NCI-H510A treated with DMSO at 0.1 percent for 48 hours (cell line): ENCODE data around the gene NKG7.

Experiments
- DNase-seq: peaks from one replicate; lab custom pipeline; 2025; lab: John Stamatoyannopoulos, UW

The NKG7 gene

DNA sequence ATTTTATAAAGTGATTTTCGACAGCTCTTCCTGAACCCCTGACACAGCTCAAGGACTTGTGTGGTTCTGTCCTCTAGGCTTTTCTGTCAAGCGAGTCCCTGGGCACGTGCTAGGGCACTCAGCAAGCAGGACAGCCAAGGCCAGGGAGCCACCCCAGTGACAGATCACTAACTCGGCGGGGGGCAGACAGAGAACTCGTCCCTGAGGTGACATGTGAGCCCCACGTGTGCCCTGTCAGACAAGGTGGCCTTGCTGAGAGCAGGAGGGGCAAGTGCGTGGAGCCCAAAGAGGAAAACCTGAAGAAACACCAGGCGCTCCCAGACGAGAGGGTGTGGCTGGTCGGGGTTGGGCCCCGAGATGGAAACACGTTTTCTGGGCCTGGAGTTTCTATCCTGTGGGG is 11.2 kb downstream of the NKG7 start:
- DNase-seq = no peak

DNA sequence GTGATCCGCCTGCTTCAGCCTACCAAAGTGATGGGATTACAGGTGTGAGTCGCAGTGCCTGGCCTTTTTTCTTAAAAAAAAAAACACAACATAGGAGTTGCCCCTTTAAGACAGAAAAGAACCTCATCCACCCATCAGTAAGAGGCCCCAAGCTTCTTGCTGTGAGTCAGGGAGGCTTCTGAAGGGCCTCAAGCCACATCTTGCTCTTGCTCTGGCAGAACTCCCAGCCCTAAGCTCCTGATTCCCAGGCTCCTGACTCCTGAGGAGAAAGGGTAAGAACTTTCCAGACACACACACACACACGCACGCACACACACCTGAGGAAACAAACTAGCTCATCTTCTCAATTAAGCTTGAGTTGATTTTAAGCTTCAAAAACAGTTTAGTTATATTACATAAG is 13.2 kb downstream of the NKG7 start:
- DNase-seq = no peak

DNA sequence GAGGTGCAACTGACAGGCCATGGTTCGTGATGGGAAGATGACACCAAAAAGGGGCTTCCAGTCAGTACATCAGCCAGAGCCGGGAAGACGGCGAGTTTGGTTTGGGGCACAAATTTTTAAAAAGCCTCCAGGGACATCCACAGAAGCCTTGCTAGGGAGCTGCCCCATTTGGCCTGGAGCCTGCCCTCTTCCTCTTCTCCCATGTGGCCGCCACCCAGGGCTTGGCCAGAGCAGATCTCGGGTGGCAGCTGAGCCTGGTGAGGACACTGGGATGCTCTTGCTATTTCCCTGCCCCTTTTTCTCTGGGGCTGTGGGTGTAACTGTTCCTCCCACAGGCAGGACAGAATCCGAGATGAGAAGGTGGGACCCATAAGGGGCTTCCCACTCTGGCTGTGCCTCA is 14.5 kb downstream of the NKG7 start:
- DNase-seq = no peak

DNA sequence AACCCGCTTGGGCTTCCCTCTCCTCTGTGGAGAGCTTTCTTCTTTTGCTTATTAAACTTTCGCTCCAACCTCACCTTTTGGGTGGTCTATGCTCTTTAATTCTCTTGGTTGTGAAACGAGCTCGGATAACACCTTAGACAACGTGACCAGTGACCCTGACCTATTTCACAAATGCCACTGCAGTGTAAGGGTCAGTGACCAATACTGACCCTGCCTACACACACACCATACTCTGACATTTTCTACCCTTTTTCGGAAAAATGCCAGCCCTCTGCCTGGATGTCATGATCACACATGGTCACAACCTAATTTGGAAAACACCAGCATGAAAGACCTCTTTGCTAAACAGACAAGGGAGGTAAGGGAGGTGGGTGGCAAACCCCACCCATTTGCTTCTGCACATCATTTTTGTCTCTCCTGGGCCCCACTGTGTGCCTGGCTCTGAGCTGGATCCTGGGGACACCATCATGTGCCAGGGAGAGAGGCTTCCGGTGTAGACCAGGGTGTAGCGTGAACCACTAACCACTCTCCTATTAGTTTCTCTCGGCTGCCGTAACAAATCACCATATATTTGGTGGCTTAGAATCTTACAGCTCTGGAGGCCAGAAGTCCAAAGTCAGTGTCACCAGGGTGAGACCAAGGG is 16.2 kb downstream of the NKG7 start:
- no peak for DNase-seq

DNA sequence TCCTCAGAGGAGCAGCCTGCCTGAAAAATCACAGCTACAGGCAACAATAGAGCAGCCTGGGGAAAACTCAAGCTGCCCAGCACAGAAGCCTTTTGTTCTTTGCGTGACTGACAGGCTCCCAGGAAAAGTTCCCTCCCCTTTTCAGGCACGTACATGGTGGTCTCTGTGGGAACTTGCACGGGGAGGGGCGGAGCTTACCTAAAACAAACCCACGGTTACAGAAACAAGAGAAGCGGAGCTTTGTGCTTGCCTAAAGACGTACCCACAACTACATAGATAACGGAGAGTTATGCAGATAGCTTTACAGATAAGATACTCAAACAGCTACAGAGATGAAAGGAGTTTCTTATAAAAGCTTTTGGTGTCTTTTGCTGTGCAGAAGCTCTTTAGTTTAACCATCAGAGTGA is 17.7 kb downstream of the NKG7 start:
- DNase-seq = no peak

DNA sequence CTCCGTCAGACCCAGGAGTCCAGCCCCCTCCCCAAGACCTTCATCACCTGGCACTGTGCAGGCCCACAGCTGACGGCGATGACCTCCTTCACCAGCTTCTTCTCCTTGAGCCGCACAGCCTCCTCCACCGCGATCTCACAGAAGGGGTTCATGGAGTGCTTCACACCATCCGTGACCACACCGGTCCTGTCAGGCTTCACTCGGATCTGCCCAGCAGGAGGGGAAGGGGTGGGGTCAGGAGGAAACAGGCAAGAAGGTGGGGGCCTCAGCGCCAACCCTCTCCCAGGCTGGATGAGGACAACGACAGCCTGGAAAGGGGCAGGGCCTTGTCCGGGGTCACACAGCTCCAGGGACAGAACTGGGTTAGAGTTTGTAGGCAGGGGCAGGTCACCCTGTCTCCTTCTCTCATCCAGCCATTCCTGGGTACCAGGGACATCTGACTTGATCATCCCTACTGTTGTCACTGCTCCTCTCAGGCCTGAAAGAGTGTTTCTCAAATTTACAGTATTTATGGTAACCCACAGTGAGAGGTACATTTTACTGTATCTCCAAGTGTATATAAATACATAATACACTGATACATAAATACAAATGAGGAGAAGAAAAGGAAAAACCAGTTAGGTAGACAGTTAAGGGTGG is 18.2 kb downstream of the NKG7 start:
- no peak for DNase-seq

DNA sequence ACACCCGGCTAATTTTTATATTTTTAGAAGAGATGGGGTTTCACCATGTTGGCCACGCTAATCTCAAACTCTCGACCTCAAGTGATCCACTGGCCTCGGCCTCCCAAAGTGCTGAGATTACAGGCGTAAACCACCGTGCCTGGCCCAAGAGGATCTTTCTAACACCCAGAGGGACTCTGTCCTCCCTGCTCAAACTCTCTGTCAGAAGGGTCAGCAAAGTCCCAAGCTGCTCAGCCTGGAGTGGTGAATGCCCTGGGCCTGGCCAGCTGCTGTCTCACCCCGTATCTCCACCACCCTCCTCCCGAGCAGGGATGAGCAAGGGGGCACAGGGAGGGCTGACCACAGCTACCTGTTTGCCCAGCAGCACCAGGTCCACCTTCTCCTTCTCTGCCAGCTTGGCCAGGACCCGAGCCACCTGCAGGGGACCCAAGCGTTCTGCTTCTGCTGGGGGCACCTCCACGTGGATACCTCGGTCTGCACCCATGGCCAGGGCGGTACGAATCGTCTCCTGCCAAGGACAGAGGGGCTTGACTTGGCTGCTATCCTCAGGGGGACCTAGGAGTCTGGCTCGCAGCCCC is 19.6 kb downstream of the NKG7 start:
- DNase-seq = no peak

DNA sequence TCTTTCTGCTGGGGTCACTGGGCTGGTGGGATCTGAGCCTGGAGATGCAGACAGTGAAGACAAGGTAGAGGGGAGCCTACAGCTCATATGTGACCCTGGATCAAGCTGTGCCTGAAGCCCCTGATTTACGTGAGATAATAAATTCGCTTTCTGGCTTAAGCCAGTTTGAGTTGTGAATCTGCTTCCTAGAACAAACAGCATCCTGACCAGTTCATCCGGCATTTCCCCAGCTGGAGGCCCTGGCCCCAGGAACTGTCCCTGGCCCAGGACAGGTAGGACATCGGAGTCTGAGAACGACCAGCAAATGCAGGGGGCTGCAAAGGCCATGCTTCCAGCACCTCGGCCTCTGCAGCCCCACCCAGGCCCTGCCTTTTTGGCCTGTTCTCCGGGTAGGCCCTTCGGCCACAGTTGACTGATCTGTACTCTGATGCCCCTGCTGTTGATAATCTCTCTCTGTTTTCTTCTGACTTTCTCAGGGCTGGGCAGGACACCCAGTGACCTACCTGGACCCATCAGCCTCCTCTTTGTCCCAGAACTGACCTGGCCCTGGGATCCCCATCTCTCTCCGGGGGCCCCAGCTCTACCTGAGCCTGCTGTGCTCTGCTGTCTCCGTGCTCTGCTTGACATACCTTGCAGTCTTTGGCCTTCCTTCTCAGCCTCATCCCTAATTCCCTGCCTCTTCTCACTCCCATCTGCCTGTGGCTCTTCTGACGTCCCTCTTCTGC is 21.0 kb downstream of the NKG7 start:
- DNase-seq = no peak

DNA sequence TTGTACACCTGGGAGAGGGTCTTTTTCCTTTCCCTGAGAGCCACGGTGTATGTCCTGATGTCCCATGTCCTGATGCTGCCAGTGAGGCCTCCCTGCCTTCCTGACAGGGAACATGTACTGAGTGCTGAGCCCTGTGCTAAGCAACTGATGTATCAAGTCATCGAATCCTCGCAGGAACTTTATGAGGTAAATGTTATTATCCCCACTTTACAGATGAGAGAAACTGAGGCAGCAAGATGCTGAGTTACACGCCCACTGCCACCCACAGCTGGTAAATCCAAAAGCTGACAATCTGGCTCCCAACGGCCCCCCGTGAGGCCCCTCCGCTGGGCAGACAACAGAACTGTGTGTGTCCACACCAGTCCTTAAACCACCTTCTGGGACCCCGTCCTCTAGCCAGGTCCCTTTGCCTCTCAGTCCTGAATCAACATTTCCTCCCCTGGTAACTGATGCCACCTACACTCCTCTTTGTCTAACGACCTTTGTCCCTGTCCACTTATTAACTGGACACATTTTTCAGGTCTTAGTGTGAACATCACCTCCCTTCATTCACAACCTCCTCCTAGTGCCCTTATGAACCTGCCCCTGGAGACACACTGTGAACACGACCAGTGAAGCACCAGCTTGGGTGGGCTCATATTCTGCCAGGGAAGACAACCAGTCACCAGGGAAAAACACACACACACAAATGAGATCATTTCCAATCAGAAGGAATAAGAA is 25.1 kb downstream of the NKG7 start:
- DNase-seq = no peak

DNA sequence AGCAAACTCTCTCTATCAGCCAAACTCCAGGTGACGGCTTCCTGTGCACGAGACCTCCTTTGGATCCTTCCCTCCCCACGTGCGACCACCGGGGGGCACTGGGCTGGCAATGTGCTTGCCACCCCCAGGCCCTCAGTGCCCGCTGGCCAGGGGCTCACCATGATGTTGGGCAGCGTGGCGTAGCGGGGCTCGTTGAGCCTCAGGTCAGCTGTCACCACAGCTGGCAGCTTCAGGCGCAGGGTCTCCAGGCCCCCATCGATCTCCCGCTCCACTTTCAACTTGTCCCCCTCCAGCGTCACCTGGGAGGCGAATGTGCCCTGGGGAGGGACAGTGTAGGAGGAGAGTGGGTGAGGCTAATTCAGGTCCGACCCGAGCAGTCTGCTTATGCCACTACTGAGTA is 25.7 kb downstream of the NKG7 start:
- DNase-seq = no peak

DNA sequence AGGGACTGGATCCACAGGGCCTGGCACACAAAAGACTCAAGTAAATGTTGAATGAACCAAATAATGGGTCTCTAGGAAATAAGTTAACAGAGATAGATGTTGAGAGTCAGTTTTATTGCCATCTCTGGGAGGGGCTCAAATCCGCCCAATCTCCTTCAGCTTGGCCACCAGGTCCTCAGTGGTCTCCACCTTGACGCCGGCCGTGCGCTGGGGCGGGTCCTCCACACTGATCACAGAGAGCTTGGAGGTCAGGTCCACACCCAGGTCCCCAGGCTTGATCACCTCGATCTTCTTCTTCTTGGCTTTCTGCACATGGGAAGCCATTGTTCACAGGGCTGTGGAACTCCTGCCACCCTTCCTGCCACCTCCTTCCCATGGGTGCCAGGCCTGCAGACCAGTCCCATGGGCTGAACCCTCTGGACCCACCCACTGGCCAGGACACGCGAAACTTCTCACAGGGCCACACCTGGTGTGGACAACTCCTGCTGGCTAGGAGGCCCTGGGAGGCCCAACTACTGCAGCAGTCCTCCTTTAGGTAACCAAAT is 27.3 kb downstream of the NKG7 start:
- no peak for DNase-seq

DNA sequence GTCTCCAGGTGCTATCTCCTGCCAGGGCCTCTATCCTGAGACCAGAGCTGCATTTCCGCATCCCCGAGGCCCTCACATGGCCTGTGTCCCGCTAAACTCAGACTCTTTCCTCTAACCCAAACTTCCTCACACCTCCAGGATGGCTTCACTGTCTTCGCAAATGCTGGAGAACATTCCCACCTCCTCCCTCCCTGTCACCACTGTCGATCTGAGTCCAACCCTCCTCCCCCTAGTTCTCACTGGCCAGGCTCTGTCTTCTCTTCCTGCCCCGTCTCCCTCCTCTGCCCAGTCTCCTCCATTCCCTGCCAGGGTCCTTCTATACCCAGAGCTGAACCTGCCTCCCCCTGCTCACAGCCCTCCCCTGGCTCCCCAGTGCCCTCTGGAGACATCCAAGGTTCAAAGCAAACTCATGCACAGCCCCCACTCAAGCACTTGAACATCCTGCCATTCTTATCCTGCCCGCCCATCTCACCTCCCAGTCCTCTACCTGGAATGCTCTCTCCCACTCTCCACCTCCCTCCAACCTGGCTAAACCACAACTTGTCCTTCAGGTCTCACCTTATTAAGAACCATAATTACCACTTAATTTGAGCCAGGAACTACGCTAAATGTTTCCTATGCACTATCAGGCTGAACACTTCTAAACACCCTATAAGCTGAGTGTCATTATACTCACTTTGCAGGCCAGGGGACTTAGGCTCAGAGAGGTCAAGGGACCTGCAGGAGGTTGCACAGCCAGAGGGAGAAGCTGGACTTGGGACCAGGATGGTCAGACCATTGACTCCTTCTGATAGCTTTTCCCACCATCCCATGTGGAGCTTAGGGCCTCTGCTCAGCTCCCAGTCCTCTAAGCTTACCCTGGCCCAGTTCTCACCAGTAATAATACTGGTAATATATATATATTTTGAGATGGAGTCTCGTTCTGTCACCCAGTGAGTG is 29.6 kb downstream of the NKG7 start:
- DNase-seq = no peak

DNA sequence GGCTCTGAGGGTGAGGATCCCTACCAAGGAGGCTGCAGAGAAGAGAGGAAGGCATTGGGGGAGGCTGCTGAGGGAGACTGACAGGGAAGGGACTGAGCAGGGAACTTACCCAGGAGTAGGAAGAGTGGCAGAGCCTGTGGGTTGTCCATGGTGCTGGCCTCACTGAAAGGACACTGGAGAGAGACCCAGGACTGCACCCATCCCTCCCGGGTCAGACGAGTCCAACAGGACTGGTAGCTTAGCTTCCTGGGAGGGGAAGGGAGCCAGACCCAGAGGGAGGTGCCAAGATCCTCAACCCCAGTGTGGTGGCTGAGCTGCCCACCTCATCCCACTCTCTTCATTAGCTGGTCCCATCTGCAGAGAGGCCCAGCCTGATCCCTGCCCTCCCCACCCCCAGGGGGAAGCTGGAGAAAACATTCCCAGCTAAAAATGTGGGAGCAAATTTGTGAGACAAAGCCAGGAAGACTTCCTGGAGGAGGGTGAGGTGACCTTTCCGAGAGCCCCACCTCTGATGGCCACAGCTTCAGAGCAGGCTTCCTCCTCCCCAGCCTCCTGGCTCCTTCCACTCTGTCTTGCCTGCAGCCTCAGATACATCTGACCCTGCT is 30.4 kb downstream of the NKG7 start, which contains the start of gene VSIG10L:
Gene VSIG10L (minus strand): TSS at position 164 of the 605 bp plus-strand sequence. CDS start 15 bp downstream, at position 149.
- DNase-seq = no peak

DNA sequence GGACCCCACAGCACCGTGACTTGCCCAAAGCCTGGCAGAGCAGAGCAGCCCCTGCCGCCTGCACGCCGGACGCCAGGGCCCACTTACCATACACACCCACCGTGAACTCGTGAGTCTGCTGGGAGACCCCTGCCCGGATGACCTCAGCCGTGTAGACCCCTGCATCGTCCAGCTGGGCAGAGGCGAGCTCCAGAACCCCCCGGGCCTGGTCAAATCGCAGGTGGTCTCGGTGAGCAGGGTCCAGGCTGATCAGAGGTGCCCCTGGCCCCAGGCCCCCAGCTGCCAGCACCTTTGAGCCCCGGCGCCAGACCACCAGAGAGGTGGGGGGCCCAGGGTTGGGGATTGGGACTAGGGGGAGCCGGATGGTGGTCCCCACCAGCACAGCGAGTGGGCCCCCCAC is 31.4 kb downstream of the NKG7 start:
- DNase-seq = no peak

DNA sequence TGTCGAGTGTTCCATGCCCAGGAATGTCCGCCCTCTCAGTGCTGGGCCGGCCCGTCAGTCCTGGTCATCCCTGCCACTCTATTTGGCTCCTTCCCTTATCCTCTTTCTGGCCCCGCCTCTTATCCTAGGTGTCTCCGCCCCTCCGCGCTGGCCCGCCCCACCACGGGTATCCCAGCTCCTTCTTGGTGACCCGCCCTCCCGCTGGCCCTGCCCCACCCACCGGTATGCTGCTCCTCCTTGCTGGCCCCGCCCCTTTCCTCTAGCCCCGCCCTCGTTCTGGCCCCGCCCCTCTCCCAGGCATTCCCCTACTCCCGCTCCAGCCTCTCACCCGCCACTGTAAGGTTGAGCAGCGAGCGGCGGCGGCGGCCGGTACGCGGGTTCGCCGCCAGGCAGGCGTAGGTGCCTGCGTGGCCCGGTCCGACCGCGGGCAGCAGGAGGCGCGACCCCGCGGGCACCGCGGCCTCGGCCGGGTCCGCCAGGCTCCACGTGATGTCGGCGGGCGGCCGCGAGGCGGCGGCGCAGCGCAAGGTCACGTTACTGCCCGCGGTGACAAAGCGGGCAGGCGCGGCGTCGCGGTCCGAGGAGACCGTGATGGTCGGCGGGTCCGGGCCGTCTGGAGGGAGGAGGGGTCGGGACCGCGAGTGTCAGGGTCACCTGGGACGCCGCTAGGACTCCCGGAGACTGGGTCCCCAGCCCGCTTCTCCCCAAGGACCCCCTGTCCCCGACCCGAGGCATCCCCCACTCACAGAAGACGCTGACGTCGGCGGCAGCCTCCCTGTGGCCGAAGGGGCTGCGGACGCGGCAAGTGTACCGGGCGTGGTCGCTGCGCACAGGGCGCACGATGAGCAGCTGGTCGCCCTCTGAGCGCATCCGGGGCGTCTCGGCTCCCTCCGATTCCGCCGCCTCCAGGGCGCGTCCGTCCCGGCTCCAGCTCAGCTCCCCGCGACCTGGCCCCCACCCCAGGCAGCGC is 32.5 kb downstream of the NKG7 start:
- DNase-seq = no peak

DNA sequence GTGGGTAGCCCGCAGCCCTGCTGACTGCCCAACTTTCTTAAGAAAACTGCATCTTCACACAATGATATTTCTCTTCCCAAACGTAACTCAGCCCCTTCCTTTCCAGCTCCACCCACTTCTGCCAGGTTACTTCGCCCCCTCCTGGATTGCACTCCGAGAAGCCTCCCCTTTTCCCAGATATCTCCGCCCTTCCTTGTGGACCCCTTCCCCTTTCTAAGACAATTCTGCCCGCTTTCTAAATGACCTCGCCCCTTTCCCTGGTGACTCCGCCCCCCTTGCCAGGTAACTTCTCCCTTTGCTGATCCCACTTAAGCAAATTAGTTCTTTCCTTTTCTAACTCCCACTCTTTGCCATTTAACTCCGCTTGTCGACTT is 33.2 kb downstream of the NKG7 start:
- DNase-seq = no peak

DNA sequence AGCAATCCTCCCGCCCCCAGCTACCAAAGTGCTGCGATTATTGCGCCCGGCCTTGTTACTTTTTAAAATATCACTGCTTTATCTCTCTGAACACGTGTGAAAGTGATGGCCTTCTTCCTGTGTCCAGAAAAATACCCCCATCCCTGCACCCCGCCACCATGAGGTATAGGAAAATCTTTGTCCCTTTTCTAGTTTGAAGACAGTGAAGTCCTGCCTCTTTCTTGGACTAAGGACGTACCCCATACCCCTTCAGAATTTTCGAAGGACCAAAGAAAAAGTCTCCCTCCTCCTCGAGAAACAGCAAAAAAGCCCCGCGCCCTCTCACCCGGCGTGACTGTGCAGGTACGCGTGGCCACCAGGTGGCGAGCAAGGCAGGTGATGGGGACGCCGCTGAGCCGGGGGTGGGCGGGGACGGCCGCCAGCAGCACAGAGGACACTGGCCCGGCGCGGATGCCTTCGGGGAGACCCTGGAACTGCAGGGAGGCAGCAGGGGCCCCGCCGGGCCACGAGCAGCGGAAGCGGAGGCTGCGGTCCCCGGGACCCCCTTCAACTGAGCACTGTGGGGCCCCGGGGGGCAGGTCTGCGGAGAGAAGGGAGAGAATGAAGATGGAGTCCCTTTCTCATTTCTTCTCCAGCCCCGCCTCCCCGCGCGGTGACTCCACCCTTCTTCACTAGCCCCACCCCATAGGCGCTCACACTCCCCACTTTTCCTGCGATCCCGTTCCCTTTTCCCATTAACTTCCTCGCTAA is 33.7 kb downstream of the NKG7 start:
- no peak for DNase-seq

DNA sequence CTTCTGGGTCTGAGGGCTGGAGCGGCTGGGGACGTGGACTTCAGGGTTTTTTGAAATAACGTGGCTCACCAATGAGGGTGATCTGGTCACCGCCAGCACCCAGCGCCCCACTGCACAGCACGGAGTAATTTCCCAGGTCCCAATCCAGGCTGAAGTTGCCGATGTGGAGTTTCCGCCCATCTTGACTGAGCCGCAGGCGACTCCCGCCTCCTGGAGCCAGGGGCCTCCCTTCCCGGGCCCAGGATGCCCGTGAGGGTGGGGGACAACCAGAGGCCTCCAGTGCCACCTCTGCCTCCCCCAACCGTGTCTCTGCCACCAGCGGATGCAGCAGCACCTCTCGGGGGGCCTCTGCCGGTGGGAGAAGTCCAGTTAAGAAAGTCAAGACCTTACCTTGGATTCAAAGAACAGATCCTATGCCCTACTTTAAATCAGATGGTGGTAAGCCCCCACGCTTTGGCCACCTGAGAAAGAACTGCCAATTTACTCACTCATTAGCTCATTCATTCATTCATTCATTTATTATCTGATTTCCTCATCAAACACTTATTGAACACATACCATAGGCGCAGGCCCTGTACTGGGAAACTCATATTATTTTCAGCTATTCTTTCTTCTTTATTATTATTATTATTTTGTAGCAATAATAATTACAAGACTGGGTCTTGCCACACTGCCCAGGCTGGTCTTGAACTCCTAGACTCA is 34.4 kb downstream of the NKG7 start:
- DNase-seq = no peak
